ENCODE results near the gene SMTN. TPM values are rescaled to one million over a fixed set of nuclear protein-coding genes. Genes with fewer than 3 reads are reported as not detected.

SMTN gene
- total and polyA plus RNA-seq, 9 of the 15 experiments (the other 6 are each of a cell fraction or from before 2014, with no cell fraction given), result 2.5 to 41.1 (median 16.1) TPM

DNA sequence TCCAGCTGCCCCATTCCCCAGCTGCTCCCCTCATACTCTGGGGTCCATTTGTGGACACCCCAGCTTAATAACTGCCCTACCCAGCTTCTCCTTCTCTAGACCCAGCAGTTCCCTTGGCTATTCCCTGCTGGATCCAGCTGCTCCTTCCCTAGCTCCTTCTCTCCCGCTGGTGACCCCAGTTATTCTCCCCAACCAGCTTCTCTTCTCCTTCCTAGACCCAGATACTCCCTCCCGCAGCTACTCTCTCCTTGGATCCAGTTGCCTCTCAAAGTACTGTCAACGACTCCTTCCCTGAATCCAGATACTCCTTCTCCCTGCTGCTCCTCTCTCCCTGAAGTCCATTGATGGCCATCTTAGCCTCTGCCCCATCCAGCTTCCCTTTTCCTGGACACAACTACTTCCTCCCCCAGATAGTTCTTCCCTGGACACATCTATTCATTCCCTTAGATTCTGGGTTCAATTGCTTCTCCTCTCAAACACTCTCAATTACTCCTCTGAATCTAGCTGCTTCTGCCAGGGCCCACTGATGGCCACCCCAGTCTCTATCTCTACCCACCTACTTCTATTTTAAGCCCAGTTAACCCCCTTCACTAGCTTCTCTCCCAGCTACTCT is 14.6 kb downstream of the SMTN start:
- ATAC-seq, result no peak
- Histone ChIP-seq H2AFZ (ENCODE audit: low read depth, low read length) (no peak overlapping the region), H3K27me3 (ENCODE audit: control insufficient read depth in 2 of 2, insufficient read depth in 2 of 2, low read length in 2 of 2) (no peaks in the 10 kb centered on the region), H3K4me1 (replicated peaks in 1 of 2; ENCODE audit: control insufficient read depth in 2 of 2, insufficient read depth in 2 of 2, low read length in 2 of 2) (peaks cover 5 to 18% of the 10 kb centered on the region in 2 experiments; a peak in 3 of 5 replicates), H3K4me3 (no peak overlapping the region), H3K36me3 (ENCODE audit: control insufficient read depth, insufficient read depth, low read length) (peaks cover 38% of the 10 kb centered on the region; the same call in 2 of the 3 replicates), H3K9ac (ENCODE audit: insufficient read depth in 1 of 2, low read depth in 2 of 2, low read length in 2 of 2) (no peak overlapping the region), H4K20me1 (replicated peaks; ENCODE audit: control insufficient read depth, insufficient read depth, low read length) (no peaks in the 10 kb centered on the region), H3K27ac (ENCODE audit: extremely low read depth, low read depth, low read length) (no peak overlapping the region), H3K79me2 (ENCODE audit: control insufficient read depth, insufficient read depth, low read length) (no peaks in the 10 kb centered on the region), H3K9me1 (ENCODE audit: control insufficient read depth, insufficient read depth, low read length) (peaks cover 5% of the 10 kb centered on the region), H3K4me2 (ENCODE audit: insufficient read depth, low read length) (no peak overlapping the region), H3K9me3 (replicated peaks; ENCODE audit: control insufficient read depth, insufficient read depth, low read depth, low read length) (no peaks in the 10 kb centered on the region)
- FAIRE-seq, result no peak
- no peak for DNase-seq (ENCODE audit: extremely low read depth in 1 of 4, low spot score in 3 of 4)
- no TSS peak for BruUV-seq (replicated peaks)
- POLR2A ChIA-PET, result interaction anchor here (0.5 to 1.4 kb wide), 5 partner anchors 11 to 202 kb away, joined by 3 to 12 read pairs (median 4); partner anchors contain the start of gene SELENOM
- intact Hi-C loops (cut with micrococcal nuclease), result no loop called here
- 33% methylated on average over 1 of the region's 3 CpGs for WGBS (ENCODE audit: insufficient coverage, low coverage, missing lambda C conversion rate)
- in situ Hi-C loops (cut with MboI), result no loop called here
- CTCF ChIA-PET (ENCODE audit: low intra/inter-chr PET ratio), result no interaction called here
- TF ChIP-seq TCF7L2 (IDR thresholded peaks at IDR 0.05; ENCODE audit: low read depth, low read length) (no peak), MYBL2 (IDR thresholded peaks at IDR 0.05; ENCODE audit: low read depth) (no peak), MYBL2 (CRISPR knock-in tag; IDR thresholded peaks at IDR 0.05; ENCODE audit: borderline replicate concordance) (no peak), ZNF561 (CRISPR knock-in tag; conservative IDR thresholded peaks at IDR 0.05) (no peak), DACH1 (IDR thresholded peaks at IDR 0.05; ENCODE audit: partially characterized antibody) (no peak), ZNF79 (CRISPR knock-in tag; IDR thresholded peaks at IDR 0.05; ENCODE audit: low read depth) (no peak), FOXO4 (CRISPR knock-in tag; IDR thresholded peaks at IDR 0.05) (no peak), RFX5 (IDR thresholded peaks at IDR 0.05; ENCODE audit: low read depth, low read length) (no peak), EP300 (IDR thresholded peaks at IDR 0.05; ENCODE audit: low read length) (no peak), C11orf30 (IDR thresholded peaks at IDR 0.05; ENCODE audit: low read depth) (no peak), ZNF311 (CRISPR knock-in tag; IDR thresholded peaks at IDR 0.05) (no peak)
- TF ChIP-seq, protein P1, sequence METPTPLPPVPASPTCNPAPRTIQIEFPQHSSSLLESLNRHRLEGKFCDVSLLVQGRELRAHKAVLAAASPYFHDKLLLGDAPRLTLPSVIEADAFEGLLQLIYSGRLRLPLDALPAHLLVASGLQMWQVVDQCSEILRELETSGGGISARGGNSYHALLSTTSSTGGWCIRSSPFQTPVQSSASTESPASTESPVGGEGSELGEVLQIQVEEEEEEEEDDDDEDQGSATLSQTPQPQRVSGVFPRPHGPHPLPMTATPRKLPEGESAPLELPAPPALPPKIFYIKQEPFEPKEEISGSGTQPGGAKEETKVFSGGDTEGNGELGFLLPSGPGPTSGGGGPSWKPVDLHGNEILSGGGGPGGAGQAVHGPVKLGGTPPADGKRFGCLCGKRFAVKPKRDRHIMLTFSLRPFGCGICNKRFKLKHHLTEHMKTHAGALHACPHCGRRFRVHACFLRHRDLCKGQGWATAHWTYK (CRISPR knock-in tag; IDR thresholded peaks at IDR 0.05), result no peak
- TF ChIP-seq, protein P2, sequence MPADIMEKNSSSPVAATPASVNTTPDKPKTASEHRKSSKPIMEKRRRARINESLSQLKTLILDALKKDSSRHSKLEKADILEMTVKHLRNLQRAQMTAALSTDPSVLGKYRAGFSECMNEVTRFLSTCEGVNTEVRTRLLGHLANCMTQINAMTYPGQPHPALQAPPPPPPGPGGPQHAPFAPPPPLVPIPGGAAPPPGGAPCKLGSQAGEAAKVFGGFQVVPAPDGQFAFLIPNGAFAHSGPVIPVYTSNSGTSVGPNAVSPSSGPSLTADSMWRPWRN (IDR thresholded peaks at IDR 0.05; ENCODE audit: low read depth), result no peak

Measured in K562 (cell line).